Liver (tissue), 9 donors: ENCODE results near the gene KCNQ1. TPM values are rescaled to one million over a fixed set of nuclear protein-coding genes. Genes with fewer than 3 reads are reported as not detected.

ENCODE experiments used
- DNase-seq: peaks from one replicate; pipeline ENCODE4 v3.0.0-alpha.2; 2017; ENCODE audit warnings: low spot score
- H3K27ac ChIP-seq, 2 donors: one replicate each; pipeline ENCODE4 v1.7.0; 2013; ENCODE audit warnings: inconsistent platforms in 2 of 2, low read length in 2 of 2, control low read depth in 1 of 2, low read depth in 1 of 2, mild to moderate bottlenecking in 1 of 2
- H3K27me3 ChIP-seq, 4 donors: one replicate each; pipeline versions ENCODE4 v1.6.1 to v1.7.0; 2013; ENCODE audit warnings: low read length in 3 of 4, inconsistent platforms in 1 of 4, mild to moderate bottlenecking in 1 of 4, moderate library complexity in 1 of 4; ENCODE audit not compliant: control insufficient read depth in 4 of 4, insufficient read depth in 4 of 4
- H3K36me3 ChIP-seq, 4 donors: one replicate each; pipeline versions ENCODE4 v1.6.1 to v1.7.0; 2013; ENCODE audit warnings: low read length in 3 of 4, mild to moderate bottlenecking in 3 of 4, low read depth in 1 of 4, moderate library complexity in 1 of 4; ENCODE audit not compliant: control insufficient read depth in 4 of 4, insufficient read depth in 3 of 4
- H3K4me1 ChIP-seq, 4 donors: one replicate each; pipeline versions ENCODE4 v1.6.1 to v1.7.0; 2013; ENCODE audit warnings: low read length in 3 of 4, mild to moderate bottlenecking in 3 of 4, moderate library complexity in 1 of 4; ENCODE audit not compliant: control insufficient read depth in 4 of 4, insufficient read depth in 4 of 4
- H3K4me3 ChIP-seq, 3 donors: one replicate each; pipeline versions ENCODE4 v1.6.1 to v1.7.0; 2013; ENCODE audit warnings: low read length in 3 of 3, control low read depth in 1 of 3, low read depth in 1 of 3, mild to moderate bottlenecking in 1 of 3
- H3K9ac ChIP-seq, 2 donors: one replicate each; pipeline ENCODE4 v1.7.0; 2013; ENCODE audit warnings: low read length in 2 of 2, mild to moderate bottlenecking in 2 of 2, moderate library complexity in 2 of 2, control low read depth in 1 of 2, low read depth in 1 of 2
- H3K9me3 ChIP-seq, 4 donors: one replicate each; pipeline versions ENCODE4 v1.6.1 to v1.7.0; 2013; ENCODE audit warnings: low read length in 3 of 4; ENCODE audit not compliant: control insufficient read depth in 4 of 4
- EGR1 ChIP-seq, 2 donors: IDR thresholded peaks; 2 replicates each; pipeline ENCODE4 v1.6.1; 2016 to 2018; ENCODE audit warnings: antibody characterized with exemption in 2 of 2, low read depth in 2 of 2
- FOXA1 ChIP-seq: IDR thresholded peaks from 2 replicates; pipeline ENCODE4 v1.6.1; 2016; ENCODE audit warnings: antibody characterized with exemption
- FOXA2 ChIP-seq: IDR thresholded peaks from 2 replicates; pipeline ENCODE4 v1.6.1; 2016; ENCODE audit warnings: antibody characterized with exemption
- GABPA ChIP-seq, 2 donors: IDR thresholded peaks in 1 of 2; conservative IDR thresholded peaks in 1 of 2; 2 replicates each; pipeline ENCODE4 v1.6.1; 2016; ENCODE audit warnings: antibody characterized with exemption in 2 of 2, mild to moderate bottlenecking in 1 of 2, moderate library complexity in 1 of 2
- HNF4A ChIP-seq, 2 donors: conservative IDR thresholded peaks; 2 replicates each; pipeline ENCODE4 v1.6.1; 2016; ENCODE audit warnings: antibody characterized with exemption in 2 of 2, mild to moderate bottlenecking in 2 of 2
- HNF4G ChIP-seq: IDR thresholded peaks from 2 replicates; pipeline ENCODE4 v1.6.1; 2016; ENCODE audit warnings: antibody characterized with exemption
- JUND ChIP-seq, 2 donors: IDR thresholded peaks; 2 replicates each; pipeline ENCODE4 v1.6.1; 2016; ENCODE audit warnings: antibody characterized with exemption in 2 of 2
- NR2F2 ChIP-seq: IDR thresholded peaks from 2 replicates; pipeline ENCODE4 v1.6.1; 2016; ENCODE audit warnings: antibody characterized with exemption
- RAD21 ChIP-seq, 2 donors: IDR thresholded peaks; 2 replicates each; pipeline ENCODE4 v1.6.1; 2016; ENCODE audit warnings: antibody characterized with exemption in 2 of 2, mild to moderate bottlenecking in 2 of 2
- RXRA ChIP-seq, 2 donors: IDR thresholded peaks; 2 replicates each; pipeline ENCODE4 v1.6.1; 2017 to 2018; ENCODE audit warnings: antibody characterized with exemption in 2 of 2, mild to moderate bottlenecking in 1 of 2
- SP1 ChIP-seq: IDR thresholded peaks from 2 replicates; pipeline ENCODE4 v1.6.1; 2018; ENCODE audit warnings: antibody characterized with exemption, mild to moderate bottlenecking
- TAF1 ChIP-seq: conservative IDR thresholded peaks from 2 replicates; pipeline ENCODE4 v1.6.1; 2016; ENCODE audit warnings: antibody characterized with exemption, mild to moderate bottlenecking
- YY1 ChIP-seq: IDR thresholded peaks from 2 replicates; pipeline ENCODE4 v1.6.1; 2016; ENCODE audit warnings: antibody characterized with exemption, mild to moderate bottlenecking
- WGBS: extraction: QIAGEN DNeasy Blood & Tissue Kit; methylation state at CpG from one replicate; pipeline ENCODE4 v1.1.7; 2013; 5-methylcytosine and 5-hydroxymethylcytosine counted together
- polyA plus RNA-seq, 2 donors: library from polyadenylated mRNA; stranded (reverse) in 1 of 2; unstranded in 1 of 2; fragments of 200-250 nt in 1 of 2; fragments of >200 nt in 1 of 2; fragmentation: Nextera tagmentation in 1 of 2; extraction: Ambion mirVana in 1 of 2; gene quantifications; one replicate each; pipeline versions ENCODE4 v1.2.1 to v1.2.3, GENCODE V29; 2013 to 2015
- total RNA-seq, 2 donors: library from RNA; depleted of rRNA; stranded (reverse); fragments of >200 nt; gene quantifications; one replicate each; pipeline ENCODE4 v1.2.3, GENCODE V29; 2014
- TF ChIP-seq, protein P1 (sequence below): fragments of 150-350 bp; IDR thresholded peaks from 2 replicates; pipeline ENCODE4 v1.5.1; 2017; ENCODE audit warnings: improper control_type of control experiment, low read depth, low read length; ENCODE audit not compliant: missing input control
- TF ChIP-seq, protein P2 (sequence below): IDR thresholded peaks from 2 replicates; pipeline ENCODE4 v1.6.1; 2016; ENCODE audit warnings: antibody characterized with exemption
- TF ChIP-seq, protein P3 (sequence below): IDR thresholded peaks from 2 replicates; pipeline ENCODE4 v1.6.1; 2016; ENCODE audit warnings: antibody characterized with exemption
- TF ChIP-seq, protein P4 (sequence below): IDR thresholded peaks from 2 replicates; pipeline ENCODE4 v1.6.1; 2016; ENCODE audit warnings: antibody characterized with exemption, mild to moderate bottlenecking
- TF ChIP-seq, protein P5 (sequence below): IDR thresholded peaks from 2 replicates; pipeline ENCODE4 v1.6.1; 2016; ENCODE audit warnings: antibody characterized with exemption
- donor health status: healthy.
- donor health status: healthy.
- donor health status: healthy.
- donor health status: healthy.
- donor health status: healthy.

Gene KCNQ1
- total and polyA plus RNA-seq, 4 donors, result 0.31 to 2.2 (median 1.5) TPM

DNA sequence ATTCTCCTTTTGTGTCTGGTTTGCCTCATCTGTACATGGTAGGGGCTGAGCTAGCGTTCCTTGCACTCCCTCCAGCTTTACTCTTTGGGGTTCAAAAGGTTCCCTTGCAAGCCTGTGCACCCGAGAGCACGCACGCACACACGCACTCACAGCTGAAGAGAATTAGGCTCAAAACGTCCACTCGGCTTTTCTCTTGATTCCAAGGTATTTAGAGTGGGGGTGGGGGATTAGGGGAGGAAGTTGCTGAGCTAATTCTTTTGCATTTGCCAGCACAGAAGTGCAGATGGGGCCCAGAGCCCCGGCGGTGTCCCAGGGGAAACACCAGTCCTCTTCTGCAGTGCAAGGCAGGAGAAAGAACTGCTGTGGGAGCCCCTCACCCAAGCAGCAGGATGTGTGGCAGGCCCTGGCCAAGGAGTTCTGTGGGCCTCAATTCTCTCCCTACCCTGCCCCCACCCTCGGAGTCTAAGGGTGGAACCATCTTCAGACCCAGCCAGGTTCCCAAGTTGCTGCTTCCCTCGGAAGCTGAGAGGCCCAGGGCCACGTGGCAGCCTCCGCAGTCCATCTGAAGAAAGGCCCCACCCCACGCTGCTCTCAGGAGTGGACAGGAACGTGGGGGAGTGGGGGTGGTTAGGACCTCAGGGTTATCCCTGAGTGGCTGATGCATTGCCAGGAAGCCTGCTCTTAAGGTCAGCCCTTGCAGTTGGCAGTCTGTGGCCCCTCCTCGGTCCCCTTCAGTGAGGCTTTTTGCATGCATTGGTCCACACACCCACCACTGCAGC, 258.7 kb downstream of the KCNQ1 start:
- Histone ChIP-seq H3K4me1 (peaks cover 0 to 10% (median 3%) of the 10 kb centered on the region in 4 donors), H3K9me3 (peaks cover 0 to 3% (median 0%) of the 10 kb centered on the region in 4 donors), H3K27me3 (no peaks in the 10 kb centered on the region), H3K9ac (no peak overlapping the region), H3K36me3 (no peaks in the 10 kb centered on the region), H3K27ac (no peak overlapping the region), H3K4me3 (no peak overlapping the region)
- DNase-seq, result no peak
- TF ChIP-seq, protein P1, sequence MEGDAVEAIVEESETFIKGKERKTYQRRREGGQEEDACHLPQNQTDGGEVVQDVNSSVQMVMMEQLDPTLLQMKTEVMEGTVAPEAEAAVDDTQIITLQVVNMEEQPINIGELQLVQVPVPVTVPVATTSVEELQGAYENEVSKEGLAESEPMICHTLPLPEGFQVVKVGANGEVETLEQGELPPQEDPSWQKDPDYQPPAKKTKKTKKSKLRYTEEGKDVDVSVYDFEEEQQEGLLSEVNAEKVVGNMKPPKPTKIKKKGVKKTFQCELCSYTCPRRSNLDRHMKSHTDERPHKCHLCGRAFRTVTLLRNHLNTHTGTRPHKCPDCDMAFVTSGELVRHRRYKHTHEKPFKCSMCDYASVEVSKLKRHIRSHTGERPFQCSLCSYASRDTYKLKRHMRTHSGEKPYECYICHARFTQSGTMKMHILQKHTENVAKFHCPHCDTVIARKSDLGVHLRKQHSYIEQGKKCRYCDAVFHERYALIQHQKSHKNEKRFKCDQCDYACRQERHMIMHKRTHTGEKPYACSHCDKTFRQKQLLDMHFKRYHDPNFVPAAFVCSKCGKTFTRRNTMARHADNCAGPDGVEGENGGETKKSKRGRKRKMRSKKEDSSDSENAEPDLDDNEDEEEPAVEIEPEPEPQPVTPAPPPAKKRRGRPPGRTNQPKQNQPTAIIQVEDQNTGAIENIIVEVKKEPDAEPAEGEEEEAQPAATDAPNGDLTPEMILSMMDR, result no peak
- no peak for TF ChIP-seq RXRA (IDR thresholded peaks at IDR 0.05)
- TF ChIP-seq, protein P2, sequence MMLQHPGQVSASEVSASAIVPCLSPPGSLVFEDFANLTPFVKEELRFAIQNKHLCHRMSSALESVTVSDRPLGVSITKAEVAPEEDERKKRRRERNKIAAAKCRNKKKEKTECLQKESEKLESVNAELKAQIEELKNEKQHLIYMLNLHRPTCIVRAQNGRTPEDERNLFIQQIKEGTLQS, result no peak
- TF ChIP-seq, protein P3, sequence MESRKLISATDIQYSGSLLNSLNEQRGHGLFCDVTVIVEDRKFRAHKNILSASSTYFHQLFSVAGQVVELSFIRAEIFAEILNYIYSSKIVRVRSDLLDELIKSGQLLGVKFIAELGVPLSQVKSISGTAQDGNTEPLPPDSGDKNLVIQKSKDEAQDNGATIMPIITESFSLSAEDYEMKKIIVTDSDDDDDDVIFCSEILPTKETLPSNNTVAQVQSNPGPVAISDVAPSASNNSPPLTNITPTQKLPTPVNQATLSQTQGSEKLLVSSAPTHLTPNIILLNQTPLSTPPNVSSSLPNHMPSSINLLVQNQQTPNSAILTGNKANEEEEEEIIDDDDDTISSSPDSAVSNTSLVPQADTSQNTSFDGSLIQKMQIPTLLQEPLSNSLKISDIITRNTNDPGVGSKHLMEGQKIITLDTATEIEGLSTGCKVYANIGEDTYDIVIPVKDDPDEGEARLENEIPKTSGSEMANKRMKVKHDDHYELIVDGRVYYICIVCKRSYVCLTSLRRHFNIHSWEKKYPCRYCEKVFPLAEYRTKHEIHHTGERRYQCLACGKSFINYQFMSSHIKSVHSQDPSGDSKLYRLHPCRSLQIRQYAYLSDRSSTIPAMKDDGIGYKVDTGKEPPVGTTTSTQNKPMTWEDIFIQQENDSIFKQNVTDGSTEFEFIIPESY, result no peak
- no peak for TF ChIP-seq HNF4A (conservative IDR thresholded peaks at IDR 0.05)
- TF ChIP-seq RAD21 (IDR thresholded peaks at IDR 0.05), result no peak
- TF ChIP-seq, protein P4, sequence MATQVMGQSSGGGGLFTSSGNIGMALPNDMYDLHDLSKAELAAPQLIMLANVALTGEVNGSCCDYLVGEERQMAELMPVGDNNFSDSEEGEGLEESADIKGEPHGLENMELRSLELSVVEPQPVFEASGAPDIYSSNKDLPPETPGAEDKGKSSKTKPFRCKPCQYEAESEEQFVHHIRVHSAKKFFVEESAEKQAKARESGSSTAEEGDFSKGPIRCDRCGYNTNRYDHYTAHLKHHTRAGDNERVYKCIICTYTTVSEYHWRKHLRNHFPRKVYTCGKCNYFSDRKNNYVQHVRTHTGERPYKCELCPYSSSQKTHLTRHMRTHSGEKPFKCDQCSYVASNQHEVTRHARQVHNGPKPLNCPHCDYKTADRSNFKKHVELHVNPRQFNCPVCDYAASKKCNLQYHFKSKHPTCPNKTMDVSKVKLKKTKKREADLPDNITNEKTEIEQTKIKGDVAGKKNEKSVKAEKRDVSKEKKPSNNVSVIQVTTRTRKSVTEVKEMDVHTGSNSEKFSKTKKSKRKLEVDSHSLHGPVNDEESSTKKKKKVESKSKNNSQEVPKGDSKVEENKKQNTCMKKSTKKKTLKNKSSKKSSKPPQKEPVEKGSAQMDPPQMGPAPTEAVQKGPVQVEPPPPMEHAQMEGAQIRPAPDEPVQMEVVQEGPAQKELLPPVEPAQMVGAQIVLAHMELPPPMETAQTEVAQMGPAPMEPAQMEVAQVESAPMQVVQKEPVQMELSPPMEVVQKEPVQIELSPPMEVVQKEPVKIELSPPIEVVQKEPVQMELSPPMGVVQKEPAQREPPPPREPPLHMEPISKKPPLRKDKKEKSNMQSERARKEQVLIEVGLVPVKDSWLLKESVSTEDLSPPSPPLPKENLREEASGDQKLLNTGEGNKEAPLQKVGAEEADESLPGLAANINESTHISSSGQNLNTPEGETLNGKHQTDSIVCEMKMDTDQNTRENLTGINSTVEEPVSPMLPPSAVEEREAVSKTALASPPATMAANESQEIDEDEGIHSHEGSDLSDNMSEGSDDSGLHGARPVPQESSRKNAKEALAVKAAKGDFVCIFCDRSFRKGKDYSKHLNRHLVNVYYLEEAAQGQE, result no peak
- TF ChIP-seq JUND (IDR thresholded peaks at IDR 0.05), result no peak
- TF ChIP-seq SP1, result no peak
- no peak for TF ChIP-seq FOXA2
- TF ChIP-seq, protein P5, sequence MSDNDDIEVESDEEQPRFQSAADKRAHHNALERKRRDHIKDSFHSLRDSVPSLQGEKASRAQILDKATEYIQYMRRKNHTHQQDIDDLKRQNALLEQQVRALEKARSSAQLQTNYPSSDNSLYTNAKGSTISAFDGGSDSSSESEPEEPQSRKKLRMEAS, result no peak
- TF ChIP-seq HNF4G, result no peak
- TF ChIP-seq FOXA1, result no peak
- no peak for TF ChIP-seq EGR1 (IDR thresholded peaks at IDR 0.05; ENCODE audit: low read depth in 2 of 2)
- no peak for TF ChIP-seq YY1
- no peak for TF ChIP-seq TAF1
- TF ChIP-seq GABPA (IDR thresholded peaks at IDR 0.05 in 1 of 2, conservative IDR thresholded peaks at IDR 0.05 in 1 of 2), result no peak
- no peak for TF ChIP-seq NR2F2
- 83% methylated on average over 16 of the region's 16 CpGs for WGBS
